ENCODE results near the gene ARHGEF1.
"Not testable (repeated sequence)": the region's sequence is repeated elsewhere in the genome, so short reads cannot be mapped to it uniquely, and the experiment has no call there.

The ARHGEF1 gene

GRCh38 chr19:41933693-41934426 is 50.9 kb downstream of the ARHGEF1 start:
- no peak for DNase-seq

GRCh38 chr19:41934849-41935374 is 51.9 kb downstream of the ARHGEF1 start:
- DNase-seq, result peak; percentile 78

GRCh38 chr19:41935760-41936415 is 52.9 kb downstream of the ARHGEF1 start:
- no peak for DNase-seq

GRCh38 chr19:41936416-41936850 is 53.4 kb downstream of the ARHGEF1 start:
- DNase-seq, result no peak

GRCh38 chr19:41936961-41937360 is 54.0 kb downstream of the ARHGEF1 start:
- no peak for DNase-seq

- no peak for DNase-seq
Measured at GRCh38 chr19:41937525-41938468, 54.8 kb downstream of the ARHGEF1 start.

GRCh38 chr19:41939209-41939608 is 56.2 kb downstream of the ARHGEF1 start:
- not testable (repeated sequence) for DNase-seq

- DNase-seq, result peak; percentile 84
Measured at GRCh38 chr19:41939861-41940730, 57.1 kb downstream of the ARHGEF1 start.

- peak; percentile 56 for DNase-seq
Measured at GRCh38 chr19:41940731-41941409, 57.9 kb downstream of the ARHGEF1 start.

- DNase-seq, result no peak
Measured at GRCh38 chr19:41941410-41942202, 58.6 kb downstream of the ARHGEF1 start.

GRCh38 chr19:41944336-41944735 is 61.4 kb downstream of the ARHGEF1 start:
- no peak for DNase-seq

GRCh38 chr19:41945135-41945766 is 62.3 kb downstream of the ARHGEF1 start:
- no peak for DNase-seq

GRCh38 chr19:41947091-41947490 is 64.1 kb downstream of the ARHGEF1 start:
- no peak for DNase-seq

- peak; percentile 93 for DNase-seq
Measured at GRCh38 chr19:41951686-41952172, 68.7 kb downstream of the ARHGEF1 start.

GRCh38 chr19:41955521-41955920 is 72.5 kb downstream of the ARHGEF1 start:
- no peak for DNase-seq

GRCh38 chr19:41956621-41957020 is 73.6 kb downstream of the ARHGEF1 start:
- DNase-seq, result no peak
